HepG2 (cell line): ENCODE measurements around the gene ALDH2. TPM values are rescaled to one million over a fixed set of nuclear protein-coding genes. Genes with fewer than 3 reads are reported as not detected.

ENCODE experiments used
- CAMTA2 ChIP-seq: sonication (generic); formaldehyde crosslinking; IDR thresholded peaks from 2 replicates; pipeline ENCODE4 v1.4.0; 2020; ENCODE audit warnings: mild to moderate bottlenecking, missing genetic modification reagents, borderline replicate concordance
- CREM ChIP-seq, 2 experiments: sonication (generic) in 1 of 2; formaldehyde crosslinking in 1 of 2; IDR thresholded peaks; 2 replicates each; pipeline versions ENCODE4 v1.4.0 to v1.6.1; 2016 to 2020; ENCODE audit warnings: antibody characterized with exemption in 1 of 2, mild to moderate bottlenecking in 1 of 2, missing genetic modification reagents in 1 of 2
- GABPA ChIP-seq, 2 experiments: IDR thresholded peaks; 2 replicates each; pipeline ENCODE4 v1.6.1; 2011 to 2016; ENCODE audit warnings: low read depth in 2 of 2, low read length in 1 of 2, missing biosample characterization in 1 of 2, missing genetic modification characterization in 1 of 2
- HDAC2 ChIP-seq: sonication (generic); formaldehyde crosslinking; IDR thresholded peaks from 2 replicates; pipeline ENCODE4 v1.4.0; 2020; ENCODE audit warnings: missing genetic modification reagents
- MAFK ChIP-seq, 2 experiments: IDR thresholded peaks in 1 of 2; conservative IDR thresholded peaks in 1 of 2; 2 replicates each; pipeline ENCODE4 v1.6.1; 2011; ENCODE audit warnings: improper control_type of control experiment in 2 of 2, low read length in 2 of 2
- REL ChIP-seq: sonication (generic); formaldehyde crosslinking; conservative IDR thresholded peaks from 2 replicates; pipeline ENCODE4 v1.8.0; 2022; ENCODE audit warnings: mild to moderate bottlenecking, missing genetic modification reagents, moderate library complexity
- SMAD3 ChIP-seq: sonication (generic); formaldehyde crosslinking; IDR thresholded peaks from 2 replicates; pipeline ENCODE4 v1.4.0; 2020; ENCODE audit warnings: missing genetic modification reagents
- STAG1 ChIP-seq: sonication (generic); formaldehyde crosslinking; IDR thresholded peaks from 2 replicates; pipeline ENCODE4 v1.4.0; 2020; ENCODE audit warnings: missing genetic modification reagents
- TRIM22 ChIP-seq: fragments of 450-650 bp; IDR thresholded peaks from 2 replicates; pipeline ENCODE4 v1.6.1; 2017
- ZMYM4 ChIP-seq: sonication (generic); formaldehyde crosslinking; IDR thresholded peaks from 2 replicates; pipeline ENCODE4 v1.8.1; 2023; ENCODE audit warnings: mild to moderate bottlenecking, missing genetic modification reagents
- ZNF343 ChIP-seq: sonication (generic); formaldehyde crosslinking; IDR thresholded peaks from 2 replicates; pipeline ENCODE4 v1.4.0; 2020; ENCODE audit warnings: mild to moderate bottlenecking, missing genetic modification reagents
- ZNF407 ChIP-seq: sonication (generic); formaldehyde crosslinking; IDR thresholded peaks from one replicate; pipeline ENCODE4 v1.5.1; 2020; ENCODE audit warnings: mild to moderate bottlenecking, missing genetic modification reagents; ENCODE audit errors: not compliant biosample characterization
- ZNF484 ChIP-seq: sonication (generic); formaldehyde crosslinking; IDR thresholded peaks from 2 replicates; pipeline ENCODE4 v1.5.1; 2020; ENCODE audit warnings: mild to moderate bottlenecking, low read depth, missing genetic modification reagents, borderline replicate concordance
- ZNF644 ChIP-seq: IDR thresholded peaks from 2 replicates; pipeline ENCODE4 v1.6.1; 2016; ENCODE audit warnings: low read depth
- ZNF678 ChIP-seq: sonication (generic); formaldehyde crosslinking; IDR thresholded peaks from 2 replicates; pipeline ENCODE4 v1.4.0; 2020; ENCODE audit warnings: mild to moderate bottlenecking, missing genetic modification reagents
- ZNF709 ChIP-seq: sonication (generic); formaldehyde crosslinking; IDR thresholded peaks from 2 replicates; pipeline ENCODE4 v1.5.0; 2020; ENCODE audit warnings: mild to moderate bottlenecking, missing genetic modification reagents
- ZNF792 ChIP-seq: IDR thresholded peaks from 2 replicates; pipeline ENCODE4 v1.6.1; 2016
- polyA plus RNA-seq, 8 experiments: library from polyadenylated mRNA; depleted of rRNA in 3 of 8; stranded (reverse) in 7 of 8; unstranded in 1 of 8; fragments of >200 nt; fragmentation: Illumina TruSeq in 4 of 8; extraction: Trizol in 4 of 8; gene quantifications; 2 replicates each; pipeline versions ENCODE4 v1.2.1 to v1.2.3, GENCODE V29; 2011 to 2016; ENCODE audit warnings: low read depth in 4 of 8, missing spikeins in 1 of 8, mixed read lengths in 1 of 8; ENCODE audit not compliant: insufficient read depth in 1 of 8
- total RNA-seq, 5 experiments: library from RNA; depleted of rRNA; stranded (reverse); fragments of >200 nt; fragmentation: Illumina TruSeq; extraction: Trizol; gene quantifications; 2 replicates each; pipeline ENCODE4 v1.2.3, GENCODE V29; 2016; ENCODE audit warnings: low read depth in 1 of 5
- TF ChIP-seq, protein P1 (sequence below): sonication (generic); formaldehyde crosslinking; IDR thresholded peaks from 2 replicates; pipeline ENCODE4 v1.8.1; 2023; ENCODE audit warnings: missing genetic modification reagents, inconsistent platforms, borderline replicate concordance

The ALDH2 gene
- total and polyA plus RNA-seq, 2 of the 13 experiments (the other 11 are each of a cell fraction or from before 2014, with no cell fraction given) = 78.8 to 103 TPM

DNA sequence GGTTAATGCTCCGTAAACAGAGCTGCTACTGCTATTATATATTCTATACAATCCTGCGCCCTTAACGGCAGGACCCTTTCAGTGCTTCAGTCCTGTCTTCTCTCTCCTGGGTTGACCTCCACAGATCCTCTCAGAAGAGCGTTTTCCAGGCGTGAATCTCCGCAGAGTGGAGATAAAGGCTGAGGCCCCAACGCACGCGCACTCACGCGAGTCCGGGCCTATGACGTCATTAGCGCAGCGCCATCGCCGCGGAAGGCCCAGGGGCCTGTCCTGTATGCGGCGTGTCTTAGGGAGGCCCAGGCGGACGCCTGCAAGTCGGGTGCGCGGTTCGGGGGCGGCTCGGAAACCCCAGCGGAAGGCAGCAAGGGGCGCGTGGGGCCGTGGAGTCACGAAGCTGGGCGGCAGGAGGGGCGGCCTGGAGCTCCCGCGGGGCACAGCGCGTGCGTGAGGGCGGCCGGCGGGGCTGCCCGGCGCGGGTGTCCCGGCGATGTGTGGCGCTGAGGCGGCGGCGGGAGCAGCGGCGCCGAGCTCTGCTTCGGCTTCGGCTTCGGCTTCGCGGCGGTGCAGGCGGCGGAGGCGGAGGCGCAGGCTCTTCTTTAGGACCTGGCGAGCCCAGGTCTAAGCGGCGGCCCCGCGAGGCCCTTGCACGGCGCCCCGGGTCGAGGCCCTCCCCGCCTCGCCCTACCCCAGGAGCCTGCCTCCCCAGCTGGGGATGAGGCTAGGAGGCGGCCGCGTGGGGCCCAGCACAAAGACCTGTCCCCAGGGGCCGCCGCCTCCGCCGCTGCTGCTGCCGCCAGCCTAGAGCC lies 75.2 kb downstream of the ALDH2 start, which contains the start of gene MAPKAPK5 (continued):
- TF ChIP-seq ZNF644 (CRISPR knock-in tag) (no peak), TRIM22 (no peak), SMAD3 (peak; percentile 78; the same call in 1 of the 2 replicates), MAFK (conservative IDR thresholded peaks at IDR 0.05 in 1 of 2, IDR thresholded peaks at IDR 0.05 in 1 of 2; ENCODE audit: low read length in 2 of 2) (0 out of 4 replicates have a peak, but pooled peaks of 1 of the 2 experiments have one; percentile 11), STAG1 (no peak), ZNF343 (CRISPR knock-in tag) (peak; percentile 75), ZNF678 (CRISPR knock-in tag) (peak; percentile 63; the same call in 1 of the 2 replicates), HDAC2 (CRISPR knock-in tag) (peak; percentile 88), GABPA (IDR thresholded peaks at IDR 0.05; ENCODE audit: low read depth, low read length) (no peak), GABPA (CRISPR knock-in tag; IDR thresholded peaks at IDR 0.05; ENCODE audit: low read depth) (no peak), ZNF407 (CRISPR knock-in tag) (no peak), ZMYM4 (CRISPR knock-in tag) (peak; percentile 92), CREM (IDR thresholded peaks at IDR 0.05) (peak; percentile 99), CREM (CRISPR knock-in tag; IDR thresholded peaks at IDR 0.05) (peak; percentile 93), CAMTA2 (peak; percentile 52; the same call in 1 of the 2 replicates), ZNF709 (0 out of 2 replicates have a peak, but pooled peaks have one; percentile 53), ZNF484 (no peak), REL (CRISPR knock-in tag) (0 out of 2 replicates have a peak, but pooled peaks have one; percentile 19), ZNF792 (CRISPR knock-in tag) (peak; percentile 70; the same call in 1 of the 2 replicates)
- TF ChIP-seq, protein P1, sequence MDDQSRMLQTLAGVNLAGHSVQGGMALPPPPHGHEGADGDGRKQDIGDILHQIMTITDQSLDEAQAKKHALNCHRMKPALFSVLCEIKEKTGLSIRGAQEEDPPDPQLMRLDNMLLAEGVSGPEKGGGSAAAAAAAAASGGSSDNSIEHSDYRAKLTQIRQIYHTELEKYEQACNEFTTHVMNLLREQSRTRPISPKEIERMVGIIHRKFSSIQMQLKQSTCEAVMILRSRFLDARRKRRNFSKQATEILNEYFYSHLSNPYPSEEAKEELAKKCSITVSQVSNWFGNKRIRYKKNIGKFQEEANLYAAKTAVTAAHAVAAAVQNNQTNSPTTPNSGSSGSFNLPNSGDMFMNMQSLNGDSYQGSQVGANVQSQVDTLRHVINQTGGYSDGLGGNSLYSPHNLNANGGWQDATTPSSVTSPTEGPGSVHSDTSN (CRISPR knock-in tag) = 0 out of 2 replicates have a peak, but pooled peaks have one; percentile 45
